CD4-positive, alpha-beta memory T cell (primary cell): ENCODE data around the gene NF1. TPM values are rescaled to one million over a fixed set of nuclear protein-coding genes. Genes with fewer than 3 reads are reported as not detected.

Source experiments
- CTCF ChIA-PET: fragments of 350-600 bp; sonication (Branson Sonifier 250); formaldehyde crosslinking; loops from one replicate; lab custom pipeline; 2021; ENCODE audit warnings: inconsistent platforms; ENCODE audit not compliant: partially characterized antibody; lab: Charles Lee
- POLR2A ChIA-PET: fragments of 350-600 bp; sonication (Branson Sonifier 250); formaldehyde crosslinking; loops from one replicate; lab custom pipeline; 2021; ENCODE audit not compliant: partially characterized antibody; lab: Charles Lee
- DNase-seq, 5 donors: peaks; one replicate each; pipeline versions ENCODE4 v3.0.0 to v3.0.0-alpha.2; 2020 to 2022; ENCODE audit warnings: mixed read lengths in 1 of 5
- H3K27ac ChIP-seq: one replicate; pipeline ENCODE4 v1.7.0; 2013; ENCODE audit warnings: low read depth, low read length
- H3K27me3 ChIP-seq: 2 replicates; pipeline ENCODE4 v1.7.0; 2013; ENCODE audit warnings: mild to moderate bottlenecking, low read length, moderate library complexity; ENCODE audit not compliant: insufficient read depth
- H3K36me3 ChIP-seq: 2 replicates; pipeline ENCODE4 v1.7.0; 2013; ENCODE audit warnings: mild to moderate bottlenecking, low read length, moderate library complexity; ENCODE audit not compliant: insufficient read depth
- H3K4me1 ChIP-seq: 2 replicates; pipeline ENCODE4 v1.7.0; 2013; ENCODE audit warnings: mild to moderate bottlenecking, low read length, moderate library complexity; ENCODE audit not compliant: insufficient read depth
- H3K4me3 ChIP-seq, 2 donors: one replicate each; pipeline ENCODE4 v1.7.0; 2013; ENCODE audit warnings: low read length in 2 of 2, mild to moderate bottlenecking in 1 of 2
- H3K9me3 ChIP-seq, 2 donors: one replicate each; pipeline ENCODE4 v1.7.0; 2013; ENCODE audit warnings: low read length in 2 of 2, control low read depth in 1 of 2; ENCODE audit not compliant: control insufficient read depth in 1 of 2
- H3K27ac Mint-ChIP-seq, 7 donors: one replicate each; pipeline ENCODE4 v1.8.0; 2020 to 2021; ENCODE audit warnings: mixed read lengths in 7 of 7, mild to moderate bottlenecking in 6 of 7, inconsistent platforms in 3 of 7, moderate library complexity in 3 of 7
- H3K27me3 Mint-ChIP-seq, 2 donors: one replicate each; pipeline ENCODE4 v1.8.0; 2020 to 2021; ENCODE audit warnings: mixed read lengths in 2 of 2
- H3K36me3 Mint-ChIP-seq, 2 donors: one replicate each; pipeline ENCODE4 v1.8.0; 2020 to 2021; ENCODE audit warnings: mixed read lengths in 2 of 2, inconsistent platforms in 1 of 2, mild to moderate bottlenecking in 1 of 2
- H3K4me1 Mint-ChIP-seq, 4 donors: one replicate each; pipeline ENCODE4 v1.8.0; 2020 to 2021; ENCODE audit warnings: mixed read lengths in 4 of 4, mild to moderate bottlenecking in 1 of 4
- H3K4me3 Mint-ChIP-seq, 8 donors: one replicate each; pipeline ENCODE4 v1.8.0; 2020 to 2021; ENCODE audit warnings: mixed read lengths in 8 of 8, mild to moderate bottlenecking in 7 of 8, moderate library complexity in 6 of 8, inconsistent platforms in 3 of 8
- H3K9me3 Mint-ChIP-seq, 8 donors: one replicate each; pipeline ENCODE4 v1.8.0; 2020 to 2021; ENCODE audit warnings: mixed read lengths in 8 of 8, mild to moderate bottlenecking in 5 of 8, inconsistent platforms in 3 of 8, moderate library complexity in 1 of 8
- intact Hi-C: fragments of 100-400 bp; cut with micrococcal nuclease; formaldehyde crosslinking; loops from one replicate; pipeline ENCODE4 v1.15.1; 2023
- polyA plus RNA-seq, 2 donors: library from polyadenylated mRNA; unstranded; fragments of 300-500 nt; fragmentation: Illumina TruSeq; gene quantifications; one replicate each; pipeline ENCODE4 v1.2.3, GENCODE V29; 2021
- total RNA-seq, 2 experiments: library from RNA; stranded (reverse); gene quantifications; one replicate each; pipeline ENCODE4 v1.2.3, GENCODE V29; 2021

NF1 gene
- total and polyA plus RNA-seq, 4 experiments from 2014 or later = 5.5 to 52.4 (median 27.9) TPM

- CTCF ChIA-PET = interaction anchor here (1.1 to 1.2 kb wide), 2 partner anchors 18 to 137 kb away, joined by 4 to 5 read pairs; no protein-coding TSS in a partner anchor
Observed at GRCh38 chr17:31235110-31235509, 140.3 kb downstream of the NF1 start.

GRCh38 chr17:31236137-31236536 is 141.4 kb downstream of the NF1 start:
- Histone ChIP-seq H3K27ac (no peak overlapping the region), H3K4me1 (no peaks in the 10 kb centered on the region), H3K9me3 (no peaks in the 10 kb centered on the region), H3K4me3 (no peak overlapping the region), H3K36me3 (peaks cover 4% of the 10 kb centered on the region), H3K27me3 (no peaks in the 10 kb centered on the region)
- ChIA-PET CTCF (interaction anchor here (2.1 kb wide), 1 partner anchor 136 kb away, joined by 5 read pairs; no protein-coding TSS in a partner anchor), POLR2A (no interaction called here)
- Mint-ChIP-seq H3K4me3 (no peak overlapping the region), H3K4me1 (peaks cover under 1 to 10% (median 2%) of the 10 kb centered on the region in 4 donors), H3K36me3 (peaks cover 29 to 31% of the 10 kb centered on the region in 2 donors), H3K27me3 (no peaks in the 10 kb centered on the region), H3K9me3 (peaks cover 0 to under 1% (median 0%) of the 10 kb centered on the region in 8 donors), H3K27ac (no peak overlapping the region)
- intact Hi-C loops = no loop called here
- DNase-seq = no peak

More at GRCh38 chr17:31235110-31235509, 140.3 kb downstream of the NF1 start:
- Histone ChIP-seq H3K36me3 (peaks cover 4% of the 10 kb centered on the region), H3K4me1 (no peaks in the 10 kb centered on the region), H3K27me3 (no peaks in the 10 kb centered on the region), H3K4me3 (no peak overlapping the region), H3K9me3 (no peaks in the 10 kb centered on the region), H3K27ac (no peak overlapping the region)
- Mint-ChIP-seq H3K4me3 (no peak overlapping the region), H3K4me1 (peaks cover 0 to 3% (median 0%) of the 10 kb centered on the region in 4 donors), H3K27me3 (no peaks in the 10 kb centered on the region), H3K36me3 (peaks cover 30 to 31% of the 10 kb centered on the region in 2 donors), H3K9me3 (no peaks in the 10 kb centered on the region), H3K27ac (no peak overlapping the region)
- POLR2A ChIA-PET = no interaction called here
- DNase-seq = no peak
- intact Hi-C loops = no loop called here

GRCh38 chr17:31236712-31237111 is 141.9 kb downstream of the NF1 start:
- Histone ChIP-seq H3K9me3 (no peaks in the 10 kb centered on the region), H3K4me1 (no peaks in the 10 kb centered on the region), H3K36me3 (peaks cover 4% of the 10 kb centered on the region), H3K27me3 (no peaks in the 10 kb centered on the region), H3K4me3 (no peak overlapping the region), H3K27ac (no peak overlapping the region)
- Mint-ChIP-seq H3K9me3 (peaks cover 0 to 2% (median 0%) of the 10 kb centered on the region in 8 donors), H3K36me3 (peaks cover 31% of the 10 kb centered on the region in 2 donors), H3K27ac (no peak overlapping the region), H3K27me3 (no peaks in the 10 kb centered on the region), H3K4me3 (no peak overlapping the region), H3K4me1 (peaks cover 6 to 15% (median 7%) of the 10 kb centered on the region in 4 donors)
- ChIA-PET POLR2A (interaction anchor here (1.6 kb wide), 1 partner anchor 19 kb away, joined by 4 read pairs; no protein-coding TSS in a partner anchor), CTCF (interaction anchor here (2.1 kb wide), 1 partner anchor 135 kb away, joined by 5 read pairs; no protein-coding TSS in a partner anchor)
- no peak for DNase-seq
- intact Hi-C loops = no loop called here

GRCh38 chr17:31241116-31241515 is 146.3 kb downstream of the NF1 start:
- Histone ChIP-seq H3K27me3 (no peaks in the 10 kb centered on the region), H3K36me3 (no peaks in the 10 kb centered on the region), H3K9me3 (no peaks in the 10 kb centered on the region), H3K4me3 (no peak overlapping the region), H3K27ac (no peak overlapping the region), H3K4me1 (no peaks in the 10 kb centered on the region)
- Mint-ChIP-seq H3K4me3 (no peak overlapping the region), H3K36me3 (peaks cover 23 to 33% of the 10 kb centered on the region in 2 donors), H3K4me1 (peaks cover 5 to 16% (median 6%) of the 10 kb centered on the region in 4 donors), H3K27me3 (no peaks in the 10 kb centered on the region), H3K27ac (peak overlapping the region in 1 of 7 donors; percentile 35), H3K9me3 (peaks cover 0 to 2% (median 0%) of the 10 kb centered on the region in 8 donors)
- intact Hi-C loops = no loop called here
- ChIA-PET CTCF (no interaction called here), POLR2A (no interaction called here)
- no peak for DNase-seq

- H3K27ac ChIP-seq = no peak overlapping the region
- intact Hi-C loops = no loop called here
- no peaks in the 10 kb centered on the region for H3K9me3 Mint-ChIP-seq
- H3K36me3 ChIP-seq = no peaks in the 10 kb centered on the region
- no peaks in the 10 kb centered on the region for H3K4me1 ChIP-seq
- no peaks in the 10 kb centered on the region for H3K4me1 Mint-ChIP-seq
- H3K4me3 Mint-ChIP-seq = no peak overlapping the region
- CTCF ChIA-PET = interaction anchor here (1.5 kb wide), 1 partner anchor 123 kb away, joined by 4 read pairs; no protein-coding TSS in a partner anchor
- H3K36me3 Mint-ChIP-seq = peaks cover 7 to 8% of the 10 kb centered on the region in 2 donors
- no peak for DNase-seq
- no peaks in the 10 kb centered on the region for H3K27me3 ChIP-seq
- H3K27me3 Mint-ChIP-seq = no peaks in the 10 kb centered on the region
- no peak overlapping the region for H3K27ac Mint-ChIP-seq
- no peak overlapping the region for H3K4me3 ChIP-seq
- POLR2A ChIA-PET = no interaction called here
- H3K9me3 ChIP-seq = no peaks in the 10 kb centered on the region
Observed at GRCh38 chr17:31248986-31249834, 154.4 kb downstream of the NF1 start.

- CTCF ChIA-PET = interaction anchor here (1.5 kb wide), 1 partner anchor 123 kb away, joined by 4 read pairs; no protein-coding TSS in a partner anchor
- POLR2A ChIA-PET = no interaction called here
- no peaks in the 10 kb centered on the region for H3K4me1 Mint-ChIP-seq
- H3K27ac Mint-ChIP-seq = no peak overlapping the region
- peaks cover 7 to 8% of the 10 kb centered on the region in 2 donors for H3K36me3 Mint-ChIP-seq
- no peak overlapping the region for H3K4me3 ChIP-seq
- H3K4me3 Mint-ChIP-seq = no peak overlapping the region
- intact Hi-C loops = no loop called here
- H3K27me3 Mint-ChIP-seq = no peaks in the 10 kb centered on the region
- no peaks in the 10 kb centered on the region for H3K36me3 ChIP-seq
- no peaks in the 10 kb centered on the region for H3K9me3 Mint-ChIP-seq
- DNase-seq = no peak
- no peak overlapping the region for H3K27ac ChIP-seq
- no peaks in the 10 kb centered on the region for H3K4me1 ChIP-seq
- no peaks in the 10 kb centered on the region for H3K27me3 ChIP-seq
- H3K9me3 ChIP-seq = no peaks in the 10 kb centered on the region
Observed at GRCh38 chr17:31249835-31250141, 155.0 kb downstream of the NF1 start.

- Histone ChIP-seq H3K27ac (no peak overlapping the region), H3K9me3 (no peaks in the 10 kb centered on the region), H3K4me1 (no peaks in the 10 kb centered on the region), H3K4me3 (no peak overlapping the region), H3K27me3 (no peaks in the 10 kb centered on the region), H3K36me3 (no peaks in the 10 kb centered on the region)
- ChIA-PET POLR2A (no interaction called here), CTCF (interaction anchor here (1.5 kb wide), 1 partner anchor 122 kb away, joined by 4 read pairs; no protein-coding TSS in a partner anchor)
- no peaks in the 10 kb centered on the region for H3K4me1 Mint-ChIP-seq
- no peak overlapping the region for H3K4me3 Mint-ChIP-seq
- peaks cover 6 to 8% of the 10 kb centered on the region in 2 donors for H3K36me3 Mint-ChIP-seq
- H3K27me3 Mint-ChIP-seq = no peaks in the 10 kb centered on the region
- DNase-seq = no peak
- no peak overlapping the region for H3K27ac Mint-ChIP-seq
- no peaks in the 10 kb centered on the region for H3K9me3 Mint-ChIP-seq
- intact Hi-C loops = no loop called here
Observed at GRCh38 chr17:31250229-31250628, 155.5 kb downstream of the NF1 start.
